H9 (cell line): Measurements from ENCODE around the gene ARMC10. TPM values are rescaled to one million over a fixed set of nuclear protein-coding genes. Genes with fewer than 3 reads are reported as not detected.

ENCODE experiments used
- DNase-seq: peaks from one replicate; pipeline ENCODE4 v3.0.0-alpha.2; 2017
- H2AFZ ChIP-seq: one replicate; pipeline ENCODE4 v1.6.1; 2013; ENCODE audit warnings: mild to moderate bottlenecking, low read length, control low read depth, moderate library complexity
- H2AK5ac ChIP-seq: 2 replicates; pipeline ENCODE4 v1.6.1; 2013; ENCODE audit warnings: low read length, control low read depth, mixed read lengths; ENCODE audit not compliant: insufficient read length
- H2BK120ac ChIP-seq: one replicate; pipeline ENCODE4 v1.6.1; 2013; ENCODE audit warnings: low read depth, mild to moderate bottlenecking, low read length, control low read depth, inconsistent platforms; ENCODE audit not compliant: poor library complexity, severe bottlenecking
- H2BK12ac ChIP-seq: 2 replicates; pipeline ENCODE4 v1.6.1; 2013; ENCODE audit warnings: low read length, control low read depth, mixed read lengths, low read depth; ENCODE audit not compliant: insufficient read length
- H2BK15ac ChIP-seq: 2 replicates; pipeline ENCODE4 v1.6.1; 2013; ENCODE audit warnings: low read depth, low read length, control low read depth
- H2BK20ac ChIP-seq: one replicate; pipeline ENCODE4 v1.6.1; 2013; ENCODE audit warnings: low read depth, mild to moderate bottlenecking, low read length, control low read depth, inconsistent platforms; ENCODE audit not compliant: poor library complexity, severe bottlenecking
- H2BK5ac ChIP-seq: 2 replicates; pipeline ENCODE4 v1.6.1; 2013; ENCODE audit warnings: low read length, control low read depth, mixed read lengths; ENCODE audit not compliant: insufficient read length
- H3K14ac ChIP-seq: 2 replicates; pipeline ENCODE4 v1.6.1; 2013; ENCODE audit warnings: low read length, control low read depth; ENCODE audit not compliant: insufficient read depth
- H3K18ac ChIP-seq: 2 replicates; pipeline ENCODE4 v1.6.1; 2013; ENCODE audit warnings: low read depth, mild to moderate bottlenecking, mixed read lengths, low read length, control low read depth; ENCODE audit not compliant: insufficient read length
- H3K23ac ChIP-seq: 2 replicates; pipeline ENCODE4 v1.6.1; 2013; ENCODE audit warnings: low read length, control low read depth, mixed read lengths, low read depth; ENCODE audit not compliant: insufficient read length
- H3K23me2 ChIP-seq: 2 replicates; pipeline ENCODE4 v1.6.1; 2013; ENCODE audit warnings: low read depth, mild to moderate bottlenecking, mixed read lengths, low read length, control low read depth; ENCODE audit not compliant: insufficient read length, poor library complexity, severe bottlenecking
- H3K27ac ChIP-seq: 2 replicates; pipeline ENCODE4 v1.5.1; 2013; ENCODE audit warnings: low read length, control low read depth, mixed read lengths, low read depth; ENCODE audit not compliant: insufficient read length
- H3K27me3 ChIP-seq: 2 replicates; pipeline ENCODE4 v1.6.1; 2013; ENCODE audit warnings: low read length, control low read depth, inconsistent platforms; ENCODE audit not compliant: insufficient read depth
- H3K4ac ChIP-seq: 2 replicates; pipeline ENCODE4 v1.6.1; 2013; ENCODE audit warnings: low read depth, mild to moderate bottlenecking, control low read depth, inconsistent platforms, low read length, moderate library complexity
- H3K4me1 ChIP-seq: 2 replicates; pipeline ENCODE4 v1.6.1; 2013; ENCODE audit warnings: low read length, control low read depth, inconsistent platforms; ENCODE audit not compliant: insufficient read depth
- H3K4me2 ChIP-seq: 2 replicates; pipeline ENCODE4 v1.6.1; 2013; ENCODE audit warnings: low read length, control low read depth, mixed read lengths; ENCODE audit not compliant: insufficient read length, insufficient read depth
- H3K56ac ChIP-seq: 2 replicates; pipeline ENCODE4 v1.6.1; 2013; ENCODE audit warnings: low read depth, mild to moderate bottlenecking, mixed read lengths, low read length, control low read depth; ENCODE audit not compliant: insufficient read length
- H3K79me1 ChIP-seq: 2 replicates; pipeline ENCODE4 v1.6.1; 2013; ENCODE audit warnings: low read depth, mild to moderate bottlenecking, moderate library complexity, low read length, control low read depth, inconsistent platforms; ENCODE audit not compliant: insufficient read depth, poor library complexity, severe bottlenecking
- H3K79me2 ChIP-seq: 2 replicates; pipeline ENCODE4 v1.6.1; 2013; ENCODE audit warnings: low read length, control low read depth, inconsistent platforms; ENCODE audit not compliant: insufficient read depth
- H3K9ac ChIP-seq: 2 replicates; pipeline ENCODE4 v1.6.1; 2013; ENCODE audit warnings: low read length, control low read depth, mixed read lengths; ENCODE audit not compliant: insufficient read length; ENCODE audit errors: extremely low read depth
- H3K9me3 ChIP-seq: one replicate; pipeline ENCODE4 v1.6.1; 2013; ENCODE audit warnings: low read depth, low read length, inconsistent platforms; ENCODE audit not compliant: control insufficient read depth
- H3T11ph ChIP-seq: one replicate; pipeline ENCODE4 v1.6.1; 2013; ENCODE audit warnings: mild to moderate bottlenecking, low read length, control low read depth, inconsistent platforms
- H4K20me1 ChIP-seq: one replicate; pipeline ENCODE4 v1.6.1; 2013; ENCODE audit not compliant: control insufficient read depth, insufficient read length, insufficient read depth
- H4K5ac ChIP-seq: 2 replicates; pipeline ENCODE4 v1.6.1; 2013; ENCODE audit warnings: low read depth, mild to moderate bottlenecking, mixed read lengths, low read length, control low read depth; ENCODE audit not compliant: insufficient read length
- H4K8ac ChIP-seq: replicated peaks from 2 replicates; pipeline ENCODE4 v1.6.1; 2013; ENCODE audit warnings: low read length, control low read depth, mixed read lengths, low read depth; ENCODE audit not compliant: insufficient read length
- H4K91ac ChIP-seq: 2 replicates; pipeline ENCODE4 v1.6.1; 2013; ENCODE audit warnings: low read depth, mild to moderate bottlenecking, moderate library complexity, mixed read lengths, low read length, control low read depth; ENCODE audit not compliant: insufficient read length
- H3K27ac Mint-ChIP-seq, 3 experiments: 2 replicates in 2 of 3; 3 replicates in 1 of 3; pipeline ENCODE4 v1.8.0; 2020 to 2021; ENCODE audit warnings: mixed read lengths in 3 of 3, mild to moderate bottlenecking in 1 of 3, moderate library complexity in 1 of 3
- H3K27me3 Mint-ChIP-seq: 2 replicates; pipeline ENCODE4 v1.8.0; 2021; ENCODE audit warnings: low read depth, mild to moderate bottlenecking, moderate library complexity, mixed read lengths
- H3K36me3 Mint-ChIP-seq, 3 experiments: 2 replicates in 2 of 3; 3 replicates in 1 of 3; pipeline ENCODE4 v1.8.0; 2020 to 2021; ENCODE audit warnings: low read depth in 3 of 3, mixed read lengths in 3 of 3; ENCODE audit not compliant: insufficient read depth in 1 of 3
- H3K4me1 Mint-ChIP-seq, 2 experiments: 2 replicates each; pipeline ENCODE4 v1.8.0; 2020; ENCODE audit warnings: mixed read lengths in 2 of 2
- H3K4me3 Mint-ChIP-seq, 2 experiments: 2 replicates in 1 of 2; 3 replicates in 1 of 2; pipeline ENCODE4 v1.8.0; 2020 to 2021; ENCODE audit warnings: mild to moderate bottlenecking in 2 of 2, mixed read lengths in 2 of 2, moderate library complexity in 1 of 2
- H3K9me3 Mint-ChIP-seq, 2 experiments: 2 replicates in 1 of 2; 3 replicates in 1 of 2; pipeline ENCODE4 v1.8.0; 2020; ENCODE audit warnings: mild to moderate bottlenecking in 2 of 2, mixed read lengths in 2 of 2, moderate library complexity in 1 of 2
- total RNA-seq: library from RNA; stranded (reverse); gene quantifications from 2 replicates; pipeline ENCODE4 v1.2.1, GENCODE V29; 2021
- TF ChIP-seq, protein P1 (sequence below): fragments of 200-600 bp; sonication (generic); conservative IDR thresholded peaks from 3 replicates; pipeline ENCODE4 v1.8.0; 2021; ENCODE audit warnings: antibody characterized with exemption, mild to moderate bottlenecking

Gene ARMC10
- total RNA-seq, 1 experiment from 2014 or later, result 46.8 TPM

- Histone ChIP-seq H4K91ac (no peak overlapping the region), H3K9me3 (no peaks in the 10 kb centered on the region), H2BK20ac (no peak overlapping the region), H3K9ac (no peak overlapping the region), H3K56ac (no peak overlapping the region), H2AFZ (no peak overlapping the region), H3K79me2 (no peaks in the 10 kb centered on the region), H3K23ac (no peak overlapping the region), H3T11ph (no peak overlapping the region), H3K27ac (no peak overlapping the region), H2BK15ac (no peak overlapping the region), H3K23me2 (no peaks in the 10 kb centered on the region), H3K4ac (no peak overlapping the region), H3K18ac (no peak overlapping the region), H2BK12ac (no peak overlapping the region), H3K14ac (no peak overlapping the region), H3K4me2 (no peak overlapping the region), H2AK5ac (no peak overlapping the region), H3K4me1 (no peaks in the 10 kb centered on the region), H3K79me1 (no peaks in the 10 kb centered on the region), H4K8ac (no peak overlapping the region), H3K27me3 (no peaks in the 10 kb centered on the region), H4K20me1 (no peaks in the 10 kb centered on the region), H2BK5ac (no peak overlapping the region), H2BK120ac (no peak overlapping the region), H4K5ac (no peak overlapping the region)
- Mint-ChIP-seq H3K9me3 (peaks cover 0 to 6% of the 10 kb centered on the region in 2 experiments; a peak in 2 of 5 replicates), H3K36me3 (peaks cover 10 to 16% (median 13%) of the 10 kb centered on the region in 3 experiments), H3K4me1 (peaks cover 4 to 5% of the 10 kb centered on the region in 2 experiments; a peak in 2 of 4 replicates), H3K4me3 (no peak overlapping the region), H3K27me3 (no peaks in the 10 kb centered on the region), H3K27ac (no peak overlapping the region)
- no peak for DNase-seq
- TF ChIP-seq, protein P1, sequence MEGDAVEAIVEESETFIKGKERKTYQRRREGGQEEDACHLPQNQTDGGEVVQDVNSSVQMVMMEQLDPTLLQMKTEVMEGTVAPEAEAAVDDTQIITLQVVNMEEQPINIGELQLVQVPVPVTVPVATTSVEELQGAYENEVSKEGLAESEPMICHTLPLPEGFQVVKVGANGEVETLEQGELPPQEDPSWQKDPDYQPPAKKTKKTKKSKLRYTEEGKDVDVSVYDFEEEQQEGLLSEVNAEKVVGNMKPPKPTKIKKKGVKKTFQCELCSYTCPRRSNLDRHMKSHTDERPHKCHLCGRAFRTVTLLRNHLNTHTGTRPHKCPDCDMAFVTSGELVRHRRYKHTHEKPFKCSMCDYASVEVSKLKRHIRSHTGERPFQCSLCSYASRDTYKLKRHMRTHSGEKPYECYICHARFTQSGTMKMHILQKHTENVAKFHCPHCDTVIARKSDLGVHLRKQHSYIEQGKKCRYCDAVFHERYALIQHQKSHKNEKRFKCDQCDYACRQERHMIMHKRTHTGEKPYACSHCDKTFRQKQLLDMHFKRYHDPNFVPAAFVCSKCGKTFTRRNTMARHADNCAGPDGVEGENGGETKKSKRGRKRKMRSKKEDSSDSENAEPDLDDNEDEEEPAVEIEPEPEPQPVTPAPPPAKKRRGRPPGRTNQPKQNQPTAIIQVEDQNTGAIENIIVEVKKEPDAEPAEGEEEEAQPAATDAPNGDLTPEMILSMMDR, result no peak
Observed at GRCh38 chr7:103058122-103058521, 16.8 kb upstream of the ARMC10 start.
